HepG2 (cell line): ENCODE results near the gene LHFPL6. TPM values are rescaled to one million over a fixed set of nuclear protein-coding genes. Genes with fewer than 3 reads are reported as not detected.

Experiments
- ATAC-seq: fragments of 200-7000 bp; cut with Tn5 transposase; 3 replicates; pipeline ENCODE4 v1.9.1; 2020; ENCODE audit warnings: mild to moderate bottlenecking, moderate library complexity
- BruUV-seq: library from RNA; stranded (reverse); fragments of 400-500 nt; replicated peaks from 2 replicates; lab custom pipeline; 2021; lab: Mats Ljungman, UMichigan
- CTCF ChIA-PET: fragments of 300-600 bp; formaldehyde crosslinking; extraction: SDS; loops from one replicate; lab custom pipeline; 2021; ENCODE audit warnings: low total read pairs, inconsistent platforms, low intra/inter-chr PET ratio; lab: Yijun Ruan, JAX
- POLR2A ChIA-PET: fragments of 350-600 bp; sonication (Branson Sonifier 250); formaldehyde crosslinking; loops from one replicate; lab custom pipeline; 2020; ENCODE audit warnings: antibody characterized with exemption, inconsistent platforms; lab: Yijun Ruan, JAX
- DNase-seq: peaks from one replicate; pipeline ENCODE4 v3.0.0-alpha.2; 2015; ENCODE audit warnings: low spot score
- FAIRE-seq: peaks from 3 replicates; lab custom pipeline; 2011; peaks lifted over from hg19 to GRCh38; lab: Jason Lieb, UNC
- H2AFZ ChIP-seq: one replicate; pipeline ENCODE4 v1.6.1; 2011; ENCODE audit warnings: low read length, inconsistent platforms
- H3K27ac ChIP-seq: fragments of 300-600 bp; 3 replicates; pipeline ENCODE4 v1.8.0; 2011; ENCODE audit warnings: mixed run types, mild to moderate bottlenecking, mixed read lengths, low read length, inconsistent platforms; ENCODE audit not compliant: insufficient read depth; ENCODE audit errors: extremely low read length
- H3K27me3 ChIP-seq, 2 experiments: fragments of 200-600 bp in 1 of 2; 2 replicates in 1 of 2; 3 replicates in 1 of 2; pipeline versions ENCODE4 v1.6.0 to v1.8.0; 2011; ENCODE audit warnings: low read length in 2 of 2, mild to moderate bottlenecking in 2 of 2, moderate library complexity in 2 of 2, inconsistent platforms in 1 of 2; ENCODE audit not compliant: insufficient read depth in 2 of 2, control insufficient read depth in 1 of 2
- H3K36me3 ChIP-seq, 2 experiments: fragments of 200-600 bp in 1 of 2; replicated peaks in 1 of 2; 2 replicates in 1 of 2; 3 replicates in 1 of 2; pipeline versions ENCODE4 v1.5.1 to v1.8.0; 2011; ENCODE audit warnings: low read length in 2 of 2, inconsistent platforms in 1 of 2; ENCODE audit not compliant: insufficient read depth in 2 of 2, control insufficient read depth in 1 of 2
- H3K4me1 ChIP-seq: 2 replicates; pipeline ENCODE4 v1.5.1; 2012; ENCODE audit warnings: low read length, inconsistent platforms; ENCODE audit not compliant: insufficient read depth
- H3K4me2 ChIP-seq: 2 replicates; pipeline ENCODE4 v1.6.0; 2011; ENCODE audit warnings: low read depth, low read length, inconsistent platforms
- H3K4me3 ChIP-seq, 3 experiments: fragments of 200-600 bp in 1 of 3; sonication (generic), shearing (Covaris generic) in 1 of 3; replicated peaks in 1 of 3; 2 replicates each; pipeline ENCODE4 v1.5.1; 2011 to 2016; ENCODE audit warnings: low read length in 3 of 3, inconsistent platforms in 2 of 3, low read depth in 2 of 3, mild to moderate bottlenecking in 2 of 3, control low read depth in 1 of 3, mixed read lengths in 1 of 3; ENCODE audit not compliant: insufficient read depth in 1 of 3
- H3K79me2 ChIP-seq: one replicate; pipeline ENCODE4 v1.6.1; 2011; ENCODE audit warnings: low read length, inconsistent platforms; ENCODE audit not compliant: insufficient read depth
- H3K9ac ChIP-seq: 2 replicates; pipeline ENCODE4 v1.6.0; 2011; ENCODE audit warnings: mild to moderate bottlenecking, low read depth, low read length, inconsistent platforms; ENCODE audit not compliant: insufficient read depth
- H3K9me3 ChIP-seq: 2 replicates; pipeline ENCODE4 v1.5.1; 2012; ENCODE audit warnings: mild to moderate bottlenecking, low read length
- H4K20me1 ChIP-seq: 2 replicates; pipeline ENCODE4 v1.6.0; 2011; ENCODE audit warnings: inconsistent platforms, mild to moderate bottlenecking, low read length, moderate library complexity; ENCODE audit not compliant: insufficient read depth
- NR1H2 ChIP-seq: sonication (generic); formaldehyde crosslinking; IDR thresholded peaks from 2 replicates; pipeline ENCODE4 v1.8.1; 2022; ENCODE audit warnings: low read depth, missing genetic modification reagents, borderline replicate concordance
- WGBS: methylation state at CpG from one replicate; pipeline ENCODE4 v1.1.6; 2017; ENCODE audit warnings: low lambda C conversion rate; 5-methylcytosine and 5-hydroxymethylcytosine counted together
- in situ Hi-C: cut with HindIII; loops from 2 replicates; pipeline ENCODE4 v1.10.0; 2017; ENCODE audit warnings: low pct_unique_long_range_greater_than_20kb; ENCODE audit not compliant: extremely low pct_ligation_motif_present
- intact Hi-C: fragments of 100-400 bp; cut with micrococcal nuclease; formaldehyde crosslinking; loops from one replicate; pipeline ENCODE4 v1.10.0; 2022; ENCODE audit not compliant: unreplicated experiment
- polyA plus RNA-seq, 8 experiments: library from polyadenylated mRNA; depleted of rRNA in 3 of 8; stranded (reverse) in 7 of 8; unstranded in 1 of 8; fragments of >200 nt; fragmentation: Illumina TruSeq in 4 of 8; extraction: Trizol in 4 of 8; gene quantifications; 2 replicates each; pipeline versions ENCODE4 v1.2.1 to v1.2.3, GENCODE V29; 2011 to 2016; ENCODE audit warnings: low read depth in 4 of 8, missing spikeins in 1 of 8, mixed read lengths in 1 of 8; ENCODE audit not compliant: insufficient read depth in 1 of 8
- total RNA-seq, 5 experiments: library from RNA; depleted of rRNA; stranded (reverse); fragments of >200 nt; fragmentation: Illumina TruSeq; extraction: Trizol; gene quantifications; 2 replicates each; pipeline ENCODE4 v1.2.3, GENCODE V29; 2016; ENCODE audit warnings: low read depth in 1 of 5
- TF ChIP-seq, protein P1 (sequence below): sonication (generic); formaldehyde crosslinking; conservative IDR thresholded peaks from 2 replicates; pipeline ENCODE4 v1.4.0; 2020; ENCODE audit warnings: missing genetic modification reagents
- TF ChIP-seq, protein P2 (sequence below): sonication (generic); formaldehyde crosslinking; IDR thresholded peaks from 2 replicates; pipeline ENCODE4 v1.5.0; 2020; ENCODE audit warnings: mild to moderate bottlenecking, missing genetic modification reagents, moderate library complexity

The LHFPL6 gene
- total and polyA plus RNA-seq, 2 of the 13 experiments (the other 11 are each of a cell fraction or from before 2014, with no cell fraction given): not detected

DNA sequence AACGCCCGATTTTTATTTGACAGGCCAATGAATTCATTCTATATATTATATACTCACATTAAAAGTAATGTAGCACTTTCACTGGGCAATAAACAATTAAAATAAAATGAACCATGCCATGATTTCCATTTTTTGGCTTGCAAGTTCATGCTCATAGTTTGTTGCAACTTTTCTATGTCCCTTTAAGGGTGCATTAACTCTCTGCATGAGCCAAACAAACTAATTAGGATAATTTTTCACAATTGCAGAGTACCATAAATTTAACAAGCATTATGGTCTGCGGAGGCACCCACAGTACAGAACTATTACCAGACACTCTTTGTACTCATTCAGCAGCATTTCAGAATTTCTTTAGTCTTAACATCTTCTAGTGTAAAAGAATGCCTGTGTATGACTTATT lies 1.4 kb downstream of the LHFPL6 start (continued):
- TF ChIP-seq, protein P1, sequence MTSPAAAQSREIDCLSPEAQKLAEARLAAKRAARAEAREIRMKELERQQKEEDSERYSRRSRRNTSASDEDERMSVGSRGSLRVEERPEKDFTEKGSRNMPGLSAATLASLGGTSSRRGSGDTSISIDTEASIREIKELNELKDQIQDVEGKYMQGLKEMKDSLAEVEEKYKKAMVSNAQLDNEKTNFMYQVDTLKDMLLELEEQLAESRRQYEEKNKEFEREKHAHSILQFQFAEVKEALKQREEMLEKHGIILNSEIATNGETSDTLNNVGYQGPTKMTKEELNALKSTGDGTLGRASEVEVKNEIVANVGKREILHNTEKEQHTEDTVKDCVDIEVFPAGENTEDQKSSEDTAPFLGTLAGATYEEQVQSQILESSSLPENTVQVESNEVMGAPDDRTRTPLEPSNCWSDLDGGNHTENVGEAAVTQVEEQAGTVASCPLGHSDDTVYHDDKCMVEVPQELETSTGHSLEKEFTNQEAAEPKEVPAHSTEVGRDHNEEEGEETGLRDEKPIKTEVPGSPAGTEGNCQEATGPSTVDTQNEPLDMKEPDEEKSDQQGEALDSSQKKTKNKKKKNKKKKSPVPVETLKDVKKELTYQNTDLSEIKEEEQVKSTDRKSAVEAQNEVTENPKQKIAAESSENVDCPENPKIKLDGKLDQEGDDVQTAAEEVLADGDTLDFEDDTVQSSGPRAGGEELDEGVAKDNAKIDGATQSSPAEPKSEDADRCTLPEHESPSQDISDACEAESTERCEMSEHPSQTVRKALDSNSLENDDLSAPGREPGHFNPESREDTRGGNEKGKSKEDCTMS: no peak

DNA sequence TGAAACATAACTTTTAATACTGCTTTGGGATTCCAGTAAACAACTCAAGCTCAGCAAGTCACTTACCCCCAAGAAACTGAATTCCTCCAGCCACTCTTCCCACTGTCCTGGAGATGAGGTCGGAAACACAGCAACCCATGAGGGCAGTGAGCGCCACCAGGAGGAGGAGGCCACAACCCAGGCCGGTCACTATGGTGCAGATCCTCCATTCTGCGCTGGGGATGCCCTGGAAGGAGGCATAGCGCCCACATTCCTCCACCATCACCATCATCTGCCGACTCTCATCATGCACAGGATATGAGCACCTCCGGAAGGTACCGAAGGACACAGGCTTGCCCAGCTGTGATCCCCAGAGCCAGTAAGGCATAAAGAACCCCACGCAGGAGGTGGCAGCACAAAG lies 2.2 kb downstream of the LHFPL6 start:
- Histone ChIP-seq H3K4me3 (no peak overlapping the region), H3K9me3 (no peaks in the 10 kb centered on the region), H3K4me1 (peaks cover 6% of the 10 kb centered on the region), H3K9ac (no peak overlapping the region), H2AFZ (no peak overlapping the region), H3K27me3 (peaks cover 4 to 43% of the 10 kb centered on the region in 2 experiments; a peak in 4 of 5 replicates), H4K20me1 (no peaks in the 10 kb centered on the region), H3K79me2 (no peaks in the 10 kb centered on the region), H3K4me2 (no peak overlapping the region), H3K27ac (no peak overlapping the region), H3K36me3 (no peaks in the 10 kb centered on the region)
- intact Hi-C loops: no loop called here
- WGBS: 28% methylated on average over 6 of the region's 9 CpGs
- no peak for FAIRE-seq
- no peak for ATAC-seq
- in situ Hi-C loops: loop anchor here (25.0 kb wide), 3 partner anchors 338 to 638 kb away; no protein-coding TSS in a partner anchor
- DNase-seq: no peak
- ChIA-PET POLR2A (no interaction called here), CTCF (no interaction called here)
- no TSS peak for BruUV-seq
- TF ChIP-seq, protein P2, sequence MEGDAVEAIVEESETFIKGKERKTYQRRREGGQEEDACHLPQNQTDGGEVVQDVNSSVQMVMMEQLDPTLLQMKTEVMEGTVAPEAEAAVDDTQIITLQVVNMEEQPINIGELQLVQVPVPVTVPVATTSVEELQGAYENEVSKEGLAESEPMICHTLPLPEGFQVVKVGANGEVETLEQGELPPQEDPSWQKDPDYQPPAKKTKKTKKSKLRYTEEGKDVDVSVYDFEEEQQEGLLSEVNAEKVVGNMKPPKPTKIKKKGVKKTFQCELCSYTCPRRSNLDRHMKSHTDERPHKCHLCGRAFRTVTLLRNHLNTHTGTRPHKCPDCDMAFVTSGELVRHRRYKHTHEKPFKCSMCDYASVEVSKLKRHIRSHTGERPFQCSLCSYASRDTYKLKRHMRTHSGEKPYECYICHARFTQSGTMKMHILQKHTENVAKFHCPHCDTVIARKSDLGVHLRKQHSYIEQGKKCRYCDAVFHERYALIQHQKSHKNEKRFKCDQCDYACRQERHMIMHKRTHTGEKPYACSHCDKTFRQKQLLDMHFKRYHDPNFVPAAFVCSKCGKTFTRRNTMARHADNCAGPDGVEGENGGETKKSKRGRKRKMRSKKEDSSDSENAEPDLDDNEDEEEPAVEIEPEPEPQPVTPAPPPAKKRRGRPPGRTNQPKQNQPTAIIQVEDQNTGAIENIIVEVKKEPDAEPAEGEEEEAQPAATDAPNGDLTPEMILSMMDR (CRISPR knock-in tag): 0 out of 2 replicates have a peak, but pooled peaks have one; percentile 4
- no peak for TF ChIP-seq NR1H2
